Glomerular endothelial cell (primary cell): Measurements from ENCODE around the gene GPD2. TPM values are rescaled to one million over a fixed set of nuclear protein-coding genes. Genes with fewer than 3 reads are reported as not detected.

Experiments
- DNase-seq: peaks from one replicate; pipeline ENCODE4 v3.0.0-alpha.2; 2011; ENCODE audit warnings: low read depth, low spot score; ENCODE audit errors: extremely low read depth
- total RNA-seq: library from RNA; depleted of rRNA; stranded (reverse); fragments of >200 nt; gene quantifications from 2 replicates; pipeline ENCODE4 v1.2.3, GENCODE V29; 2015

The GPD2 gene
- total RNA-seq, 1 donor from 2014 or later: 19.7 TPM

DNA sequence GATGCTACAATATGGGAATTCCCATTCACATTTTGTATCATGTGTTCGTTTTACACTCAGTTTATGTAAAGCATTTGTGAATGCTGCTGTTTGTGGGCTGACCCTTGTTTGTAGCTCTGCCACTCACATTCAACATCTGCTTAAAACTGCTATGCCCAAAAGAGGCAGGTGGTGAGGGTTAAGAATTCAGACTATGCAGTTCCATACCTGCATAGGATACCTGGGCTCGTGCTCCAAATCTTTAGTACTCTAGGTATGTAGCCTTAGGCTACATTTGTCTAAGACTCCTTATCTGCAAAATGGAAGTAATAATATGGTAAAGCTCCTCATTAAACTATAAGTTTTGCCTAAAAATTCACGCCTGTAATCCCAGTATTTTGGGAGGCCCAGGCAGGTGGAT lies 199.5 kb downstream of the GPD2 start:
- no peak for DNase-seq

Other genes with a start within 250 kb of the GPD2 start
- gene NR4A2, start 103.7 kb upstream of the GPD2 start, total RNA-seq: 0.58 and 0.68 TPM in 2 replicates